ENCODE results near the gene TRNT1. TPM values are rescaled to one million over a fixed set of nuclear protein-coding genes. Genes with fewer than 3 reads are reported as not detected.

TRNT1 gene
- polyA plus RNA-seq, 1 donor from 2014 or later = 28.5 TPM

GRCh38 chr3:3189961-3190360, 63.2 kb downstream of the TRNT1 start:
- H3K79me2 ChIP-seq (replicated peaks; ENCODE audit: insufficient read depth, low read length) = no peaks in the 10 kb centered on the region
- no peak overlapping the region for H2AFZ ChIP-seq (ENCODE audit: low read depth, low read length)
- H3K27ac ChIP-seq (ENCODE audit: low read length) = no peak overlapping the region
- H3K4me2 ChIP-seq (ENCODE audit: low read length) = no peak overlapping the region
- no peaks in the 10 kb centered on the region for H4K20me1 ChIP-seq (ENCODE audit: insufficient read depth)
- TF ChIP-seq RAD21 (conservative IDR thresholded peaks at IDR 0.05) (no peak), TAF1 (IDR thresholded peaks at IDR 0.05; ENCODE audit: low read depth) (no peak), REST (IDR thresholded peaks at IDR 0.05; ENCODE audit: borderline replicate concordance) (no peak)
- no peaks in the 10 kb centered on the region for H3K36me3 ChIP-seq (ENCODE audit: insufficient read depth, low read length)
- no peaks in the 10 kb centered on the region for H3K27me3 ChIP-seq (ENCODE audit: insufficient read depth, low read depth, low read length)
- no peak overlapping the region for H3K9ac ChIP-seq (ENCODE audit: low read length)
- H3K4me3 ChIP-seq (ENCODE audit: low read length) = no peak overlapping the region
- no peaks in the 10 kb centered on the region for H3F3A ChIP-seq (ENCODE audit: insufficient read depth, low read length, poor library complexity, severe bottlenecking)
- H3K9me3 ChIP-seq (ENCODE audit: low read length) = peaks cover 6% of the 10 kb centered on the region
- H3K9me2 ChIP-seq (ENCODE audit: insufficient read depth, low read length) = no peaks in the 10 kb centered on the region

DNA sequence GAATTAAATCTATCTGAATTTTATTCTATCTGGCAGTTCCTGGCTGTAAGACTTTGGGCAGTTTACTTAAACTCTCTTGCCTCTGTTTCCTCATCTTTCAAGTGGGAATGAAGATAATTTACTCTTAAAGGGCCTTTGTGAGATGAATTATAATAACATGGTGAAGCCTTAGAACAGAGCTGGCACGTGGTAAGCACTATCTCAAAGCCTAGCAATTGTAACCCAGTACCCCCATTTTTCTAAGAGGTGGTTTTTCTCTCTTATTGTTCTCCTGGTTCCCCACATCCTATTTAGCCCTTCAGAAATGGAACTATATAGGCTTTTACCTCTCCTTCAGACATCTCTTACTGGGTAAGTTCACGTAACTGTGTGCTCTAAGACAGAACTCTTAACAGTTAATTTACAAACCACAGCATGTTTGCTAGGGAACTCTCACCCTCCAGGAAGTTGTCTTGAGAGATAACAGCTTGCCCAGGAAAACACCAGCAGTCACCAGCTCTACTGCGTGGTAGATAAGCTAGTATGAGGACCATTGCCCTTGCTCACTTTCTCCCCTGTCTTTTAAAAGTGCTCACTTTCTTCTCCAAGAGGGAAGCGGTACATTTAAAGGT, 65.0 kb downstream of the TRNT1 start:
- no peaks in the 10 kb centered on the region for H3K79me2 ChIP-seq (replicated peaks; ENCODE audit: insufficient read depth, low read length)
- no peaks in the 10 kb centered on the region for H4K20me1 ChIP-seq (ENCODE audit: insufficient read depth)
- no peak overlapping the region for H3K9ac ChIP-seq (ENCODE audit: low read length)
- no peak overlapping the region for H3K4me2 ChIP-seq (ENCODE audit: low read length)
- H3F3A ChIP-seq (ENCODE audit: insufficient read depth, low read length, poor library complexity, severe bottlenecking) = no peaks in the 10 kb centered on the region
- H3K4me3 ChIP-seq (ENCODE audit: low read length) = no peak overlapping the region
- no peaks in the 10 kb centered on the region for H3K27me3 ChIP-seq (ENCODE audit: insufficient read depth, low read depth, low read length)
- H3K36me3 ChIP-seq (ENCODE audit: insufficient read depth, low read length) = no peaks in the 10 kb centered on the region
- H3K9me3 ChIP-seq (ENCODE audit: low read length) = peaks cover under 1% of the 10 kb centered on the region
- H2AFZ ChIP-seq (ENCODE audit: low read depth, low read length) = no peak overlapping the region
- no peaks in the 10 kb centered on the region for H3K9me2 ChIP-seq (ENCODE audit: insufficient read depth, low read length)
- H3K27ac ChIP-seq (ENCODE audit: low read length) = no peak overlapping the region
- no peak for TF ChIP-seq EP300 (conservative IDR thresholded peaks at IDR 0.05; ENCODE audit: poor library complexity, severe bottlenecking)
- TF ChIP-seq EZH2 (IDR thresholded peaks at IDR 0.05; ENCODE audit: borderline replicate concordance, insufficient read depth, low read length, poor library complexity, severe bottlenecking) = no peak
- TF ChIP-seq, protein P1, sequence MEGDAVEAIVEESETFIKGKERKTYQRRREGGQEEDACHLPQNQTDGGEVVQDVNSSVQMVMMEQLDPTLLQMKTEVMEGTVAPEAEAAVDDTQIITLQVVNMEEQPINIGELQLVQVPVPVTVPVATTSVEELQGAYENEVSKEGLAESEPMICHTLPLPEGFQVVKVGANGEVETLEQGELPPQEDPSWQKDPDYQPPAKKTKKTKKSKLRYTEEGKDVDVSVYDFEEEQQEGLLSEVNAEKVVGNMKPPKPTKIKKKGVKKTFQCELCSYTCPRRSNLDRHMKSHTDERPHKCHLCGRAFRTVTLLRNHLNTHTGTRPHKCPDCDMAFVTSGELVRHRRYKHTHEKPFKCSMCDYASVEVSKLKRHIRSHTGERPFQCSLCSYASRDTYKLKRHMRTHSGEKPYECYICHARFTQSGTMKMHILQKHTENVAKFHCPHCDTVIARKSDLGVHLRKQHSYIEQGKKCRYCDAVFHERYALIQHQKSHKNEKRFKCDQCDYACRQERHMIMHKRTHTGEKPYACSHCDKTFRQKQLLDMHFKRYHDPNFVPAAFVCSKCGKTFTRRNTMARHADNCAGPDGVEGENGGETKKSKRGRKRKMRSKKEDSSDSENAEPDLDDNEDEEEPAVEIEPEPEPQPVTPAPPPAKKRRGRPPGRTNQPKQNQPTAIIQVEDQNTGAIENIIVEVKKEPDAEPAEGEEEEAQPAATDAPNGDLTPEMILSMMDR (IDR thresholded peaks at IDR 0.05; ENCODE audit: poor library complexity, severe bottlenecking) = no peak
- TF ChIP-seq SMC3 (conservative IDR thresholded peaks at IDR 0.05; ENCODE audit: poor library complexity) = no peak
- TF ChIP-seq REST (IDR thresholded peaks at IDR 0.05; ENCODE audit: borderline replicate concordance) = no peak
- no peak for TF ChIP-seq RAD21 (conservative IDR thresholded peaks at IDR 0.05)

Measured in neural cell (in vitro differentiated cells).